Gastrocnemius medialis (tissue), 4 donors: ENCODE measurements around the gene CACNA2D3. TPM values are rescaled to one million over a fixed set of nuclear protein-coding genes. Genes with fewer than 3 reads are reported as not detected.
"Not testable (repeated sequence)": the region's sequence is repeated elsewhere in the genome, so short reads cannot be mapped to it uniquely, and the experiment has no call there.

Source experiments
- ATAC-seq, 2 donors: fragments of 150-250 bp; one replicate each; pipeline ENCODE4 v1.9.1; 2016
- DNase-seq, 2 donors: peaks; one replicate each; pipeline ENCODE4 v3.0.0-alpha.2; 2019
- H3K27ac ChIP-seq, 4 donors: fragments of 200-600 bp; sonication (generic); 1 replicate in 1 of 4; 2 replicates in 3 of 4; pipeline ENCODE4 v1.5.1; 2016 to 2018; ENCODE audit warnings: mild to moderate bottlenecking in 2 of 4, moderate library complexity in 1 of 4
- H3K27me3 ChIP-seq, 3 donors: fragments of 200-600 bp; sonication (generic) in 2 of 3; 1 replicate in 1 of 3; 2 replicates in 2 of 3; pipeline versions ENCODE4 v1.5.1 to v1.6.0; 2016 to 2019; ENCODE audit warnings: mild to moderate bottlenecking in 1 of 3, moderate library complexity in 1 of 3
- H3K36me3 ChIP-seq, 2 donors: fragments of 200-600 bp; sonication (generic) in 1 of 2; one replicate each; pipeline ENCODE4 v1.5.1; 2017 to 2018
- H3K4me1 ChIP-seq, 2 donors: fragments of 200-600 bp; sonication (generic) in 1 of 2; one replicate each; pipeline ENCODE4 v1.5.1; 2016 to 2017; ENCODE audit warnings: mild to moderate bottlenecking in 2 of 2
- H3K4me3 ChIP-seq, 4 donors: fragments of 200-600 bp; sonication (generic) in 3 of 4; 1 replicate in 1 of 4; 2 replicates in 3 of 4; pipeline ENCODE4 v1.5.1; 2016 to 2019; ENCODE audit warnings: mild to moderate bottlenecking in 2 of 4
- H3K9me3 ChIP-seq, 3 donors: fragments of 200-600 bp; sonication (generic) in 2 of 3; 1 replicate in 1 of 3; 2 replicates in 2 of 3; pipeline ENCODE4 v1.5.1; 2016 to 2019
- POLR2A ChIP-seq, 2 donors: fragments of 450-650 bp; IDR thresholded peaks; one replicate each; pipeline ENCODE4 v1.6.1; 2017; ENCODE audit warnings: antibody characterized with exemption in 2 of 2, mild to moderate bottlenecking in 2 of 2, moderate library complexity in 2 of 2
- in situ Hi-C, 4 donors: fragments of 200-750 bp; cut with MboI; loops; one replicate each; pipeline versions ENCODE4 v1.15.0 to v1.8.0; 2017; ENCODE audit warnings: low sequenced_read_pairs in 4 of 4
- intact Hi-C: fragments of 100-400 bp; cut with DNase I; formaldehyde crosslinking; loops from one replicate; pipeline ENCODE4 v1.15.1; 2023; ENCODE audit warnings: low total_unique reads
- total RNA-seq, 4 donors: library from RNA; depleted of rRNA; stranded (reverse); fragments of >200 nt; gene quantifications; one replicate each; pipeline versions ENCODE4 v1.1.0 to v1.2.3, GENCODE V29; 2016
- TF ChIP-seq, protein P1 (sequence below), 5 experiments: fragments of 450-650 bp in 3 of 5; fragments of 200-600 bp in 2 of 5; sonication (generic) in 2 of 5; IDR thresholded peaks in 4 of 5; conservative IDR thresholded peaks in 1 of 5; 1 replicate in 4 of 5; 2 replicates in 1 of 5; pipeline ENCODE4 v1.5.1; 2016 to 2019; ENCODE audit warnings: antibody characterized with exemption in 5 of 5, mild to moderate bottlenecking in 3 of 5, moderate library complexity in 3 of 5

CACNA2D3 gene
- total RNA-seq, 4 donors from 2014 or later = 4.7 to 14.4 (median 7.1) TPM

DNA sequence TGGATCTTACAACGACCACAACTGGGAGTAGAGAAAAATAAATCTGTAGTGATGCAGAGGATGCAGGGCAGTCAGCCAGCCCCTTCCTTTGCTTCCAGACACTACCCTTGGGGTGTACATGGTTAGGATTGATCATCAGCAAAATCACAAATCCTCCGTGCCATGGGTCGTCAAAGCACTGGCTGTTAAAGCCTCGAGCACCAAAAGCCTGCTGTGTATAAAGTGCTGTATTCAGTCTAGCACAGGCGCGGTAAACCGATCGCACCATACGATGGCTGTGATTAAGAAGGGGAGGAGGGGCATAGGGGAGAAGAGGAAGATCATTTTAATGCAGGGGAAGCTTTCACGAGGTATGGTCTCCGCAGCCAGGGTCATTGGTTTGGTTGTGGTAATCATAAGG, 500.3 kb downstream of the CACNA2D3 start:
- no peak for ATAC-seq
- TF ChIP-seq, protein P1, sequence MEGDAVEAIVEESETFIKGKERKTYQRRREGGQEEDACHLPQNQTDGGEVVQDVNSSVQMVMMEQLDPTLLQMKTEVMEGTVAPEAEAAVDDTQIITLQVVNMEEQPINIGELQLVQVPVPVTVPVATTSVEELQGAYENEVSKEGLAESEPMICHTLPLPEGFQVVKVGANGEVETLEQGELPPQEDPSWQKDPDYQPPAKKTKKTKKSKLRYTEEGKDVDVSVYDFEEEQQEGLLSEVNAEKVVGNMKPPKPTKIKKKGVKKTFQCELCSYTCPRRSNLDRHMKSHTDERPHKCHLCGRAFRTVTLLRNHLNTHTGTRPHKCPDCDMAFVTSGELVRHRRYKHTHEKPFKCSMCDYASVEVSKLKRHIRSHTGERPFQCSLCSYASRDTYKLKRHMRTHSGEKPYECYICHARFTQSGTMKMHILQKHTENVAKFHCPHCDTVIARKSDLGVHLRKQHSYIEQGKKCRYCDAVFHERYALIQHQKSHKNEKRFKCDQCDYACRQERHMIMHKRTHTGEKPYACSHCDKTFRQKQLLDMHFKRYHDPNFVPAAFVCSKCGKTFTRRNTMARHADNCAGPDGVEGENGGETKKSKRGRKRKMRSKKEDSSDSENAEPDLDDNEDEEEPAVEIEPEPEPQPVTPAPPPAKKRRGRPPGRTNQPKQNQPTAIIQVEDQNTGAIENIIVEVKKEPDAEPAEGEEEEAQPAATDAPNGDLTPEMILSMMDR (IDR thresholded peaks at IDR 0.05 in 4 of 5, conservative IDR thresholded peaks at IDR 0.05 in 1 of 5) = no peak
- TF ChIP-seq POLR2A (IDR thresholded peaks at IDR 0.05) = no peak
- no peaks in the 10 kb centered on the region for H3K4me1 ChIP-seq
- in situ Hi-C loops (no loop called here), intact Hi-C loops (no loop called here)
- H3K36me3 ChIP-seq = no peaks in the 10 kb centered on the region
- H3K4me3 ChIP-seq = no peak overlapping the region
- H3K27me3 ChIP-seq = no peaks in the 10 kb centered on the region
- H3K27ac ChIP-seq = no peak overlapping the region
- H3K9me3 ChIP-seq = no peaks in the 10 kb centered on the region
- DNase-seq = no peak

DNA sequence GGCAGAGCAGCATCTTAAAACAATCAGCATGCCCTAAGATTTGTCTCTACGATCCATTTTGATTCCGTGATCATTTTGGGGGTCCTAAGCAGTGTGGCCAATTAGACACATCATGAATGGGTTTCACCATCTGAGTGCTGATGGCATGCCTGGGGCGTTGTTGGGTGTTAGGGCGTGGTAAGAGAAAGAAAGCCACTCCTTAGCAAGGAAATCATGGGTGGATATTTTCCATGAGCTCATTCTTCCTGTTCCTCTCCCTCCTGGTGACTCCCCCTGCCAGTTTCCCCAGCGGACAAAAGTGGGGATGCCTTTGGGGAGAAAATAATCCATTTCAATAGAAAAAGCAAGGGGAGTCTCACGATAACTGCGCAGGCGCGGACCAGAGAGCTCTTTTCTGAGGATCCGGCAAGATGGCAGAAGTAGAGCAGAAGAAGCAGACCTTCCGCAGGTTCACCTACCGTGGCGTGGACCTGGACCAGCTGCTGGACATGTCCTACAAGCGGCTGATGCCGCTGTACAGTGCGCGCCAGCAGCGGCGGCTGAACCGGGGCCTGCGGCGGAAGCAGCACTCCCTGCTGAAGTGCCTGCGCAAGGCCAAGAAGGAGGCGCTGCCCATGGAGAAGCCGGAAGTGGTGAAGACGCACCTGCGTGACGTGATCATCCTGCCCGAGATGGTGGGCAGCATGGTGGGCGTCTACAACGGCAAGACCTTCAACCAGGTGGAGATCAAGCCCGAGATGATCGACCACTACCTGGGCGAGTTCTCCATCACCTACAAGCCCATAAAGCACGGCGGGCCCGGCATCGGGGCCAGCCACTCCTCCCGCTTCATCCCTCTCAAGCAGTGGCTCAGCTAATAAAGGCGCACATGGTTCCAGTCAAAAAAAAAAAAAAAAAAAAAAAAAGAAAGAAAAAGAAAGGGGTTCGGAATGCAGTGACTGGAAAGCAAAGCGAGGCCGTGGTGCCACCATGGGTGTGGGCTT, 503.7 kb downstream of the CACNA2D3 start:
- ATAC-seq (no peak), DNase-seq (no peak)
- H3K27me3 ChIP-seq = no peaks in the 10 kb centered on the region
- no peaks in the 10 kb centered on the region for H3K9me3 ChIP-seq
- TF ChIP-seq POLR2A (IDR thresholded peaks at IDR 0.05) = no peak
- TF ChIP-seq, protein P1 (IDR thresholded peaks at IDR 0.05 in 4 of 5, conservative IDR thresholded peaks at IDR 0.05 in 1 of 5) = no peak
- intact Hi-C loops = no loop called here
- H3K27ac ChIP-seq = no peak overlapping the region
- no peaks in the 10 kb centered on the region for H3K4me1 ChIP-seq
- in situ Hi-C loops = no loop called here
- no peak overlapping the region for H3K4me3 ChIP-seq
- H3K36me3 ChIP-seq = no peaks in the 10 kb centered on the region

DNA sequence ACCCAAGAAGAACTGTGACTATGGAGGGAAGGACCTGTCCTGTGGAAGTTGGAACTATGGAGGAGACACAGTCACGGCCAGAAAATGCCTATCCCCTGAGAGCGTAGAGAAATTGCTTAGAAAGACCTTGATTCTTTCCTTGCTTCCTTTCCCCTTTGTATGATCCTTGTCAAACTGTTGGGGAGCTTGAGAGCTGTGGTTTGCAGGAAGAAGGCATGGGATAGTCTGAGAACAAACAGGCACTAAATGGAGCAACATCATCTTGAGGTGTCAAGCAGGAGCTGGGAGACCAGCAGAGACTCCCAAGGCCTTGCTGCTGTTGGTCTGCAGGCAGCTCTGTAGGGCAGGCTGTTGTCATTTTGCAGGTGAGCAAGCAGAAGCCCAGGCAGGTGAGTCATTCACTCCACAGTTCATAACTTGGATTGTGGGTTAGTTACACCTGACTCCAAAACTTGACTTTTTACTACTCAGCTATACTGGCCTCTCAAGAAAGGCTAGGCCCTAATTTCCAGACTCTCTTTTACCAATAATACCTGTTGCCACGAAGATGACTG, 506.6 kb downstream of the CACNA2D3 start:
- Histone ChIP-seq H3K27ac (no peak overlapping the region), H3K4me3 (no peak overlapping the region), H3K36me3 (no peaks in the 10 kb centered on the region), H3K9me3 (no peaks in the 10 kb centered on the region), H3K27me3 (no peaks in the 10 kb centered on the region), H3K4me1 (no peaks in the 10 kb centered on the region)
- no peak for TF ChIP-seq POLR2A (IDR thresholded peaks at IDR 0.05)
- TF ChIP-seq, protein P1 (IDR thresholded peaks at IDR 0.05 in 4 of 5, conservative IDR thresholded peaks at IDR 0.05 in 1 of 5) = no peak
- in situ Hi-C loops = no loop called here
- ATAC-seq (no peak), DNase-seq (no peak)
- intact Hi-C loops = no loop called here

DNA sequence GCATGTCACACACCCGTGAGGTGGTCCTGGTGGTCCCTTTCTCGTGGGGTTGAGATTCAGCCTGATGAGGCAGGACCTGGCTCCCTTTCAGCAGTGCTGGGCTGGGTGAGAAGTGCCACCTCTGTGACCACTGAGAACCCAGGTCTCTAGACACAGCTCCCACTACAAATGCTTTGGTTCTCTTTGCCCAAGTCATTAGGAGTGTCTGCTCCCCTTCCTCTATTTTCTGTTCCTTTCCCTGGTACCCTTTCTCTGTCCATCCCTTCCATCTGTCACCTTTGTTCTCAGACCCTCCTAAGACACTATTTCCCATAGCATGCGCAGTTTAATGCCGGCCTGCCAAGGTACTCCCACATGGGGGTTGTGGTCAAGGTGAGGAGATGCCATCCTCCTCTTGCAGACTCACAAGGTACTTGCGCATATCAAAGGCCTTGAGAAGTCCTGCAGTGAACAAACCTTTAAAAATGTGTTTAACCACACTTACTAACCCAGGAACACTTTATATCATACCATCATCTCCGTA, 507.8 kb downstream of the CACNA2D3 start:
- TF ChIP-seq POLR2A (IDR thresholded peaks at IDR 0.05) = no peak
- TF ChIP-seq, protein P1 (IDR thresholded peaks at IDR 0.05 in 4 of 5, conservative IDR thresholded peaks at IDR 0.05 in 1 of 5) = no peak
- Histone ChIP-seq H3K4me3 (no peak overlapping the region), H3K27me3 (no peaks in the 10 kb centered on the region), H3K36me3 (no peaks in the 10 kb centered on the region), H3K9me3 (no peaks in the 10 kb centered on the region), H3K4me1 (no peaks in the 10 kb centered on the region), H3K27ac (no peak overlapping the region)
- no peak for ATAC-seq
- intact Hi-C loops = no loop called here
- in situ Hi-C loops = no loop called here
- no peak for DNase-seq

DNA sequence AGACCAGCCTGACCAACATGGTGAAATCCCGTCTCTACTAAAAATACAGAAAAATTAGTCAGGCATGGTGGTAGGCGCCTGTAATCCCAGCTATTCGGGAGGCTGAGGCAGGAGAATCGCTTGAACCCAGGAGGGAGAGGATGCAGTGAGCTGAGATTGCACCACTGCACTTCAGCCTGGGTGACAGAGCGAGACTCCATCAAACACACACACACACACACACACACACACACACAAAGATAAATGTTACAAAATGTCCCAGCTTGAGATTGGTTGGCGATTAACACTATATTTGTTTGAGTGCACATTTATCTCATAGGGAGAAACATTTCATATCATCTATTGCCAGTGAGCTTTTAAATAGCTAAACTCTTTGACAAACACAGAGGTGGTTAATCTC, 508.6 kb downstream of the CACNA2D3 start:
- H3K9me3 ChIP-seq, intact Hi-C loops, ATAC-seq, H3K36me3 ChIP-seq, in situ Hi-C loops, DNase-seq, H3K27ac ChIP-seq, H3K4me1 ChIP-seq, H3K4me3 ChIP-seq, H3K27me3 ChIP-seq: not testable (repeated sequence)
